Sigmoid colon (tissue), 7 donors: ENCODE data around the gene OR10G2. TPM values are rescaled to one million over a fixed set of nuclear protein-coding genes. Genes with fewer than 3 reads are reported as not detected.

Source experiments
- DNase-seq: peaks from one replicate; pipeline ENCODE4 v3.0.0-alpha.2; 2019
- H3K27ac ChIP-seq, 4 donors: fragments of 200-600 bp; sonication (generic); one replicate each; pipeline ENCODE4 v1.5.1; 2016 to 2019; ENCODE audit warnings: mild to moderate bottlenecking in 1 of 4
- H3K27me3 ChIP-seq, 3 donors: fragments of 200-600 bp; sonication (generic); one replicate each; pipeline ENCODE4 v1.5.1; 2019; ENCODE audit warnings: mild to moderate bottlenecking in 1 of 3
- H3K36me3 ChIP-seq, 4 donors: fragments of 200-600 bp; sonication (generic); one replicate each; pipeline ENCODE4 v1.5.1; 2016 to 2019
- H3K4me1 ChIP-seq, 4 donors: fragments of 200-600 bp; sonication (generic); one replicate each; pipeline ENCODE4 v1.5.1; 2017 to 2019
- H3K4me3 ChIP-seq, 4 donors: fragments of 200-600 bp; sonication (generic); one replicate each; pipeline ENCODE4 v1.5.1; 2017 to 2019; ENCODE audit warnings: mild to moderate bottlenecking in 2 of 4, moderate library complexity in 1 of 4
- H3K9me3 ChIP-seq, 4 donors: fragments of 200-600 bp in 3 of 4; sonication (generic) in 3 of 4; one replicate each; pipeline versions ENCODE4 v1.5.1 to v1.6.1; 2013 to 2019
- CTCF ChIP-seq, 4 experiments: fragments of 450-650 bp in 3 of 4; fragments of 200-600 bp in 1 of 4; IDR thresholded peaks; one replicate each; pipeline ENCODE4 v1.5.1; 2016 to 2019; ENCODE audit warnings: antibody characterized with exemption in 4 of 4, mild to moderate bottlenecking in 3 of 4, moderate library complexity in 2 of 4
- EP300 ChIP-seq, 4 donors: sonication (generic); formaldehyde crosslinking; IDR thresholded peaks; one replicate each; pipeline ENCODE4 v1.6.1; 2017; ENCODE audit warnings: antibody characterized with exemption in 4 of 4
- POLR2A ChIP-seq, 2 donors: fragments of 450-650 bp; IDR thresholded peaks; one replicate each; pipeline ENCODE4 v1.6.1; 2016; ENCODE audit warnings: antibody characterized with exemption in 2 of 2, mild to moderate bottlenecking in 2 of 2, moderate library complexity in 2 of 2
- POLR2AphosphoS5 ChIP-seq, 4 donors: sonication (generic); formaldehyde crosslinking; IDR thresholded peaks; one replicate each; pipeline ENCODE4 v1.6.1; 2017; ENCODE audit warnings: antibody characterized with exemption in 4 of 4
- WGBS, 2 donors: extraction: QIAGEN DNeasy Blood & Tissue Kit; methylation state at CpG; one replicate each; pipeline ENCODE4 v1.1.7; 2013; 5-methylcytosine and 5-hydroxymethylcytosine counted together
- intact Hi-C: fragments of 100-400 bp; cut with DNase I; formaldehyde crosslinking; loops from one replicate; pipeline ENCODE4 v1.15.1; 2023
- polyA plus RNA-seq, 3 donors: library from polyadenylated mRNA; stranded (reverse); fragments of 200-250 nt; gene quantifications; one replicate each; pipeline ENCODE4 v1.2.3, GENCODE V29; 2013
- total RNA-seq, 4 donors: library from RNA; depleted of rRNA; stranded (reverse); fragments of >200 nt; gene quantifications; one replicate each; pipeline ENCODE4 v1.1.0, GENCODE V29; 2016
- donor health status: healthy with polysubstance abuse.
- donor health status: Bipolar disorder and iron deficiency.
- donor health status: healthy.

OR10G2 gene, protein sequence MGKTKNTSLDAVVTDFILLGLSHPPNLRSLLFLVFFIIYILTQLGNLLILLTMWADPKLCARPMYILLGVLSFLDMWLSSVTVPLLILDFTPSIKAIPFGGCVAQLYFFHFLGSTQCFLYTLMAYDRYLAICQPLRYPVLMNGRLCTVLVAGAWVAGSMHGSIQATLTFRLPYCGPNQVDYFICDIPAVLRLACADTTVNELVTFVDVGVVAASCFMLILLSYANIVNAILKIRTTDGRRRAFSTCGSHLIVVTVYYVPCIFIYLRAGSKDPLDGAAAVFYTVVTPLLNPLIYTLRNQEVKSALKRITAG
- total RNA-seq (not detected), polyA plus RNA-seq (not detected)

GRCh38 chr14:21634840-21635239 lies at the start of gene OR10G2:
Gene OR10G2, minus strand, starts transcription at chr14:21634940. Its CDS starts 98 bp downstream, at chr14:21634842.
- intact Hi-C loops, result no loop called here
- Histone ChIP-seq H3K4me3 (no peak within 1 kb of the TSS), H3K27ac (no peak within 1 kb of the TSS), H3K9me3 (no peaks in the 10 kb centered on the region), H3K36me3 (no peaks in the 10 kb centered on the region), H3K4me1 (no peaks in the 10 kb centered on the region), H3K27me3 (no peaks in the 10 kb centered on the region)
- DNase-seq, result no peak
- TF ChIP-seq POLR2AphosphoS5 (IDR thresholded peaks at IDR 0.05), result no peak
- no peak for TF ChIP-seq POLR2A (IDR thresholded peaks at IDR 0.05)
- no peak for TF ChIP-seq CTCF (IDR thresholded peaks at IDR 0.05)
- no peak for TF ChIP-seq EP300 (IDR thresholded peaks at IDR 0.05)
- WGBS, 2 donors, result 83 to 86% methylated on average over 4 of the region's 4 CpGs

GRCh38 chr14:21680072-21680471 lies 45.3 kb upstream of the OR10G2 start:
- H3K4me3 ChIP-seq, result no peak overlapping the region
- H3K36me3 ChIP-seq, result no peaks in the 10 kb centered on the region
- no peaks in the 10 kb centered on the region for H3K4me1 ChIP-seq
- WGBS, 2 donors, result 87 to 90% methylated on average over 2 of the region's 2 CpGs
- H3K9me3 ChIP-seq, result no peaks in the 10 kb centered on the region
- H3K27ac ChIP-seq, result no peak overlapping the region
- no peak for TF ChIP-seq CTCF (IDR thresholded peaks at IDR 0.05)
- no peak for TF ChIP-seq EP300 (IDR thresholded peaks at IDR 0.05)
- TF ChIP-seq POLR2A (IDR thresholded peaks at IDR 0.05), result no peak
- TF ChIP-seq POLR2AphosphoS5 (IDR thresholded peaks at IDR 0.05), result no peak
- intact Hi-C loops, result no loop called here
- DNase-seq, result no peak
- H3K27me3 ChIP-seq, result no peaks in the 10 kb centered on the region

- 85 to 87% methylated on average over 4 of the region's 4 CpGs for WGBS, 2 donors
- H3K36me3 ChIP-seq, result no peaks in the 10 kb centered on the region
- no peaks in the 10 kb centered on the region for H3K9me3 ChIP-seq
- intact Hi-C loops, result no loop called here
- H3K27ac ChIP-seq, result no peak overlapping the region
- DNase-seq, result no peak
- H3K4me3 ChIP-seq, result no peak overlapping the region
- no peaks in the 10 kb centered on the region for H3K27me3 ChIP-seq
- TF ChIP-seq POLR2AphosphoS5 (IDR thresholded peaks at IDR 0.05), result no peak
- TF ChIP-seq POLR2A (IDR thresholded peaks at IDR 0.05), result no peak
- TF ChIP-seq EP300 (IDR thresholded peaks at IDR 0.05), result no peak
- H3K4me1 ChIP-seq, result no peaks in the 10 kb centered on the region
Observed at GRCh38 chr14:21675566-21675965, 40.8 kb upstream of the OR10G2 start.

DNA sequence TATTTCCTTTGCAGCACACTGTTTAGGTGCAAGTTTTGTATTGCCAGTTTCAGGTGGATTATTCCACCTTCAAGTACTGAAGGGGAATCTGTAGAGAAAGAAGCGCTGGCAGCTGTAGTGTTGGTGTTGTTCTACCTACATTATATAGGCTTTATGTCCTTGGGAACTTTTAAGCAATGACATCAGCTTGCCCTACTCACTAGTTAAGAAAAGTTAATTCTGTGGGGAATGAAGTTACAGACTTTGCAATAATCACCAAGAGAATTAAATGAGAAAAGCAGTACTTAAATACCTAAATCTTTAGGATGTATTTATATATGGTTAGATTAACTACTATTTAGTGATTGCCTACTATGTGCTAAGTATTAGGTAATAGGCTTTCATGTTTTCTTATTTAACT lies 39.0 kb upstream of the OR10G2 start, which contains the start of gene OR4E1:
Gene OR4E1 (minus strand): TSS at position 101 of the 400 bp plus-strand sequence. CDS start 2,883 bp downstream, outside the sequence.
- Histone ChIP-seq H3K27ac (no peak within 1 kb of the TSS), H3K27me3 (no peaks in the 10 kb centered on the region), H3K36me3 (no peaks in the 10 kb centered on the region), H3K4me3 (no peak within 1 kb of the TSS), H3K4me1 (no peaks in the 10 kb centered on the region), H3K9me3 (peaks cover 0 to 3% (median 0%) of the 10 kb centered on the region in 4 donors)
- 91 to 92% methylated on average over 1 of the region's 1 CpG for WGBS, 2 donors
- intact Hi-C loops, result no loop called here
- DNase-seq, result no peak
- TF ChIP-seq POLR2AphosphoS5 (IDR thresholded peaks at IDR 0.05) (no peak), POLR2A (IDR thresholded peaks at IDR 0.05) (no peak), CTCF (IDR thresholded peaks at IDR 0.05) (no peak), EP300 (IDR thresholded peaks at IDR 0.05) (no peak)

- Histone ChIP-seq H3K27ac (no peak overlapping the region), H3K9me3 (peaks cover 0 to 3% (median 0%) of the 10 kb centered on the region in 4 donors), H3K27me3 (no peaks in the 10 kb centered on the region), H3K36me3 (no peaks in the 10 kb centered on the region), H3K4me1 (no peaks in the 10 kb centered on the region), H3K4me3 (no peak overlapping the region)
- no peak for TF ChIP-seq CTCF (IDR thresholded peaks at IDR 0.05)
- no peak for TF ChIP-seq EP300 (IDR thresholded peaks at IDR 0.05)
- TF ChIP-seq POLR2A (IDR thresholded peaks at IDR 0.05), result no peak
- TF ChIP-seq POLR2AphosphoS5 (IDR thresholded peaks at IDR 0.05), result no peak
- WGBS, 2 donors, result 90 to 94% methylated on average over 1 of the region's 1 CpG
- intact Hi-C loops, result no loop called here
- no peak for DNase-seq
Observed at GRCh38 chr14:21672116-21672515, 37.4 kb upstream of the OR10G2 start.
